H7 (cell line): ENCODE results near the gene IL22RA2. TPM values are rescaled to one million over a fixed set of nuclear protein-coding genes. Genes with fewer than 3 reads are reported as not detected.
"Not testable (repeated sequence)": the region's sequence is repeated elsewhere in the genome, so short reads cannot be mapped to it uniquely, and the experiment has no call there.

ENCODE experiments used
- DNase-seq: peaks from one replicate; pipeline ENCODE4 v3.0.0; 2012
- H3K27me3 ChIP-seq: 2 replicates; pipeline ENCODE4 v1.6.0; 2011; ENCODE audit warnings: mild to moderate bottlenecking, low read length; ENCODE audit not compliant: control insufficient read depth, insufficient read depth
- H3K36me3 ChIP-seq: replicated peaks from 2 replicates; pipeline ENCODE4 v1.5.1; 2011; ENCODE audit warnings: low read length; ENCODE audit not compliant: control insufficient read depth, insufficient read depth
- H3K4me3 ChIP-seq: 2 replicates; pipeline ENCODE4 v1.5.1; 2011; ENCODE audit warnings: low read depth, mild to moderate bottlenecking, control low read depth, low read length, moderate library complexity; ENCODE audit not compliant: insufficient read depth
- total RNA-seq: library from RNA; depleted of rRNA; stranded (reverse); fragments of >200 nt; shearing (Covaris generic); gene quantifications from 2 replicates; pipeline ENCODE4 v1.2.3, GENCODE V29; 2014

IL22RA2 gene
- total RNA-seq, 1 experiment from 2014 or later = not detected

DNA sequence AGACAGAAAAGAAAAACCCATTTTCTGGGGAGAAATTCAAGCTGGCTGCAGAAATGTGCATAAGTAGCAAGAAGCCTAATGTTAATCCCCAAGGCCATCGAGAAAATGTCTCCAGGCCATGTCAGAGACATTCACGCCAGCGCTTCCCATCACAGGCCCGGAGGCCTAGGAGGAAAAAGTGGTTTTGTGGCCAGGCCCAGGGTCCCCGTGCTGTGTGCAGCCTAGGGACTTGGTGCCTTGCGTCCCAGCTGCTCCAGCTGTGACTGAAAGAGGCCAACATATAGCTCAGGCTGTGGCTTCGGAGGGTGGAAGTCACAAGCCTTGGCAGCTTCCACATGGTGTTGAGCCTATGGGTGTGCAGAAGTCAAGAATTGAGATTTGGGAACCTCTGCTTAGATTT lies 34.8 kb upstream of the IL22RA2 start:
- no peak for DNase-seq
- H3K4me3 ChIP-seq = no peak overlapping the region
- H3K36me3 ChIP-seq = no peaks in the 10 kb centered on the region; the same call in none of the 2 replicates
- H3K27me3 ChIP-seq = no peaks in the 10 kb centered on the region

DNA sequence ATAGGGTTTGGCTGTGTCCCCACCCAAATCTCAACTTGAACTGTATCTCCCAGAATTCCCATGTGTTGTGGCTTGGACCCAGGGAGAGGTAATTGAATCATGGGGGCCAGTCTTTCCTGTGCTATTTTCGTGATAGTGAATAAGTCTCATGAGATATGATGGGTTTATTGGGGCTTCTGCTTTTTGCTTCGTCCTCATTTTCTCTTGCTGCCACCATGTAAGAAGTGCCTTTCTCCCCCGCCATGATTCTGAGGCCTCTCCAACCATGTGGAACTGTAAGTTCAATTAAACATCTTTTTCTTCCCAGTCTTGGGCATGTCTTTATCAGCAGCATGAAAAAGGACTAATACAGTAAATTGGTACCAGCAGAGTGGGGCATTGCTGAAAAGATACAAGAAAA lies 34.0 kb upstream of the IL22RA2 start:
- H3K4me3 ChIP-seq = not testable (repeated sequence)

DNA sequence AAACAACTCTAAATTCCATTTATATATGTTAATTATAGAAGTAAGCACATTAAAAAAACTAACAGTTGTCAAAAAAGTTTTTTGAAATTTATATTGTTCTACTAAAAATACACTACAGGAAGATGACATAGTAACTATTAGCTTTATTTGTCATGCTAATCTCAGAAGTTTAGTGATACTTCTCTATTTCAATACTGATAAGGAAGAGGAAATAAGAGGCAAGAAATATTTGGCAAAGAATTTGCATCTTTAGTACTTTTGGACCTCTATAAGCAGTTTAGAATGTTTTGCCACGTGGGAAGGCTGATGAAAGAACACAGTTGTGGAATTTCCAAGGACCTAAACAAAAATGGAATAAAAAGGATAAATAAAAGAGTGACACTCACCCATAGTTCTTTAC lies 33.1 kb upstream of the IL22RA2 start:
- no peak for DNase-seq
- no peak overlapping the region for H3K4me3 ChIP-seq
- no peaks in the 10 kb centered on the region for H3K27me3 ChIP-seq
- H3K36me3 ChIP-seq = peaks cover 2% of the 10 kb centered on the region

More for the DNA sequence above, 34.0 kb upstream of the IL22RA2 start:
- DNase-seq, H3K27me3 ChIP-seq, H3K36me3 ChIP-seq: not testable (repeated sequence)

DNA sequence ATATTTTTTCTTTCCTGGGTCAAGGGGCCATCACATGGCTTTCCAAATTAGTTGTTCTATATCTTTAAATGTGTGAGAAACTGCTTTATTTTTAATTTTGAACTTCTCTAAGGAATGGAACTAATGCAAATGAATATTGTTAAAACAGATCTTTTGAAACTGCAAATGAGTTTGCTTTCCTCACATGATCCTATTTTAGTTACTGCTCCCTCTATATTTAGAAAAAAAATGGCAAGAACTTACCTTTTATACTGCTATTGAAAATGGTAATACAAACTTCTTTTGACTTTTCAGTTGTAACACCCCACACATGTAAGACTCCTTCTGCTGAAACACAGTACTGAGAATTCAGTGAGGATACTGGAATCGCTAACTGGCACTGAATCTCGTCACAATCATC lies 29.8 kb upstream of the IL22RA2 start:
- no peak for DNase-seq
- Histone ChIP-seq H3K4me3 (no peak overlapping the region), H3K27me3 (no peaks in the 10 kb centered on the region), H3K36me3 (peaks cover 2% of the 10 kb centered on the region)

DNA sequence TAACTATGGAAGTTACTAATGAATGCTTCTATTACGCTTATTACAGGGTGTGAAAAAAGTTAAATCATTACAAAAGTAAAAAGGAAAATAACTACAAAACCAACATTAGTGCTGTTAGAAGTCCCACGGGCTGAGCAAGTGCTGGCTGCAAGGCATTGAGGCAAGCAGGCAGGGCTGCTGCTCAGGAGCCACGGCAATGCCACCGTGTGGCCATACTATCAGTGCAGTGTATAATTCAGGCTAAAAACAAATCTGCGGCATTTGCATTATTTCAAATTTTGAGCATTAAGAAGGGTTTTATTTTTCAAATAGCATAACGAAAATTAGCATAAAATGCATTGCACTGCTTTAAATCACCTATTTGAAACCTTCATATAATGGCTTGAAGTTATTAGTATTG lies 28.6 kb upstream of the IL22RA2 start:
- Histone ChIP-seq H3K36me3 (peaks cover 2% of the 10 kb centered on the region), H3K27me3 (no peaks in the 10 kb centered on the region), H3K4me3 (no peak overlapping the region)
- no peak for DNase-seq

DNA sequence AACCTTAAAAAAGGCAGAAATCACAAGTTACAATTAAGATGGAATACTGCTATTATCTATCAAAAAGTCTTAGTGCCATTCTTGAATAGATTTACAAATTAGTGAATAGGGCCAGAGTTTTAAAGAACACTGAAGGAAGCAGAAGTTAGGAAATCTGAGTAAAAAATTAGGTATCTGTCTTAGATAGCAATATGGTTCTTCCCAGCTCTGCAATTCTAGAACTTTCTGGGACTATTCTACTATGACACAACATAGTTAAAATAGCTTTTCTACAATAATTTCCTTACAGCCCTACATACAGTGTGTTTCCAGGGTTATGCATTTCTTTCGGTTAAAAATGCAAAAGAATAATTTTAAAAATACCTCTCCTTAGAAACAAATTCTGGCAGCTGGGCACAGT lies 27.6 kb upstream of the IL22RA2 start:
- no peak for DNase-seq
- peaks cover 2% of the 10 kb centered on the region for H3K36me3 ChIP-seq
- H3K27me3 ChIP-seq = no peaks in the 10 kb centered on the region
- no peak overlapping the region for H3K4me3 ChIP-seq

DNA sequence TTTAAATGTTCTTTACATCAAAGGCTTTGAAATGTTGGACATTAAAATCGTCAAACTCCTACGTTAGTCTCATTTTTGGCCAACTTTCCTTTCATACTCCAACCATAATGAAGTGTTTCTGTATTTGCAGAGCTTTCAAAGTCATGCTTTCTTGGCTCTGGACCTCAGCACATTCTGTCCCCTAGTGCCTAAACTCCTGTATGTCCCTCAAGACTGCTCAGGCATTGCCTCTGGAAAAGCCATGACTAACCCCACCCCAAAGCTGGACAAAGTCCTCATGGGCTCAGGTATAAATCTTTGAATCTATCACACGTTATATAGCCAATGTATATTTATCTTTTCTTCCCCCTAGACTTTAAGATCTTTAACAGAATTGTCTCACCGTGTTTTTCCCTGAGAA lies 26.8 kb upstream of the IL22RA2 start:
- DNase-seq = no peak
- Histone ChIP-seq H3K36me3 (peaks cover 2% of the 10 kb centered on the region; the same call in 1 of the 2 replicates), H3K27me3 (no peaks in the 10 kb centered on the region), H3K4me3 (no peak overlapping the region)

DNA sequence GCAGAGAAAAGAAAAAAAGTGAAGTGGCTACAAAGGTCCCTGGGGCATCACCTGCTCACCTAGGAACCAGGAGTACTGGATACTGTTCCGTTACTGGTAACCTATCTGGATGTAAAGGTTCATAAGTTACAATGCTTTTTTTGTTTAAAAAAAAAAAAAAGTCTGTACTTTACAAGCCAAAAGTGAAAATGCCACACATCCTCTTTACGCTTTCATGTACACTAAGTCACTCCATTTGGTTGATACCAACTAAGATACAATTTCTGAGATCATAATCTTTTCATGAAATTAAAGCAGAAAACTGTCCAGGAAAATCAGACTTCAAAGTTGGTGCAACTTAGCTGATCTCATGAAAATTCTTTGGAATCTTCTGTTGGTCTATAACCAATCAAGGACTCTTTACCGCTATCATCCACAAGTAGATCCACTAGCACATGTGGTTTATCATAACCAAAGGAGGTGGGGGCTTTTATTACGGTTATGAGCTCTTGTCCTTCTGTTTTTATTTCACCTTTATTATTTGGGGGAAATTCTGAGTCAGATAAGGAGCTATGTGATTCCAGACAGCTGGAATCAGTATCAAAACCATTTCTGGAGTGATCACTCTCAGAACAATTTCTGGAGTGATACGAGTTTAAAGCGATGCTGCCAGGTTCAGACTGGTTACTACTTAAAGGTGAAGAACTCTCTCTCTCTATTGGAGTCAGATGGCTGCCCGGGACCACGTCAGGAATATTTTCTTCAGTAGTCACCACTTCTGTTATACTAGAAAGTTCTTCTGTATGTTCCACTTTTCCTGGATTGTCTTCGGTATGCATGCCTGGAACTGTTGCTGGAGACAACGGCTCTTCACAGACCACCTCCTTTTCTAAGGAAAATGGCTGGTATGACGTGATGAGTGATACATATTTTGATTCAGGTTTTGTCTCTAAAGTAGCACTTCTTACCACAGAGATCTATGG lies 24.5 kb upstream of the IL22RA2 start:
- DNase-seq = no peak
- no peak overlapping the region for H3K4me3 ChIP-seq
- H3K27me3 ChIP-seq = no peaks in the 10 kb centered on the region
- H3K36me3 ChIP-seq = peaks cover 1% of the 10 kb centered on the region; the same call in 1 of the 2 replicates

DNA sequence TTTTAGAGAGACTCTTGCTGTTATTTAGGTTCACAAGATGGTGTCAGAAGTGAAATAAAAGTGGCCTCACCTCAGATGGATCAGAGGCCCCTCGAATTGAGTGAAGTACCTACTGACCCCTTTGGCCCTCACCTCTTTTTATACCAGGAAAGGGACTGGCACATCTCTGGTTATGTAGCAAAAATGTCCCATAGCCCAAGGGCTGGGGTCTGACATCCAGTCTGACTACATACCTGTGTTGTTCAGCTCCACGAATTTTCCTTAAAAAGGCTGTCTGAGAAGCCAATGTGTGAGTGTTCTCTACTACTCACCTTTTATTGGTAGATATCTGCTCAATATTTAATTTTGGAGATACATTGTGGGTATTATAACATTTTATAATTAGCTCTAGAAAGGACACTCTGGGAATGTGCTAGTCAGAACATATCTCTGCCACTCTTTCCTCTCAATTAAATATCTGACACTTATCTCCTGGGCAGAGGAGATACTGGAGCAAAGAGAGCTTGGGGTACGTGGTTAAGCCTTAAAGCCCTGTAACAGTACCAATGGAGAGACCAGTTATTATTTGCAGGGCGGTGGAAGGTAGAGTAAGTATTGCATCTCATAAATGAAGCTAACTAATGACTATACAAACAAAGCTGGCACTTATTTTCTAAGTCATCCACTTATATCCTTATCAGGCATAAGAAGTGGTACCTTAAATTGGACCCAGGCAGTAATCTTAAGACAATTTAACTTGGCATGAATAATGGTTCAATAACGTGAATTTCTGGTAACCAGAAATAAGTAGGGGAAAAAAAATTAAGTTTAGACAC lies 20.0 kb upstream of the IL22RA2 start:
- H3K4me3 ChIP-seq = no peak overlapping the region
- no peak for DNase-seq
- no peaks in the 10 kb centered on the region for H3K27me3 ChIP-seq
- no peaks in the 10 kb centered on the region for H3K36me3 ChIP-seq

DNA sequence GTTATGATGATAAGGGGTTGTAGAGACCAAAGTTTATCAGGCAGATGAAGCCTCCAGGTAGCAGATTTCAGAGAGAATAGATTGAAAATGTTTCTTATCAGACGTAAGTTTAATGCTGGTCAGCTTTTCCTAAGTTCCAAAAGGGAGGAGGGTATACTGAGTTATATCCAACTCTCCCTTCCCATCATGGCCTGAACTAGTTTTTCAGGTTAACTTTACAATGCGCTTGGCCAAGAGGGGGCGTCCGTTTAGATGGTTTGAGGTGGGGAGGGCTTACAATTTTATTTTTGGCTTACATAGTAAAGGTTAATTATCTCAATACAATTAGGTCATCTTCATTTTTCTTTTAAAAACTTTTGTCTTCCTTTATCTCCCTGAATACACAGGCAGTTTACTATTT lies 19.4 kb upstream of the IL22RA2 start:
- H3K27me3 ChIP-seq = no peaks in the 10 kb centered on the region
- DNase-seq = no peak
- no peaks in the 10 kb centered on the region for H3K36me3 ChIP-seq
- no peak overlapping the region for H3K4me3 ChIP-seq

DNA sequence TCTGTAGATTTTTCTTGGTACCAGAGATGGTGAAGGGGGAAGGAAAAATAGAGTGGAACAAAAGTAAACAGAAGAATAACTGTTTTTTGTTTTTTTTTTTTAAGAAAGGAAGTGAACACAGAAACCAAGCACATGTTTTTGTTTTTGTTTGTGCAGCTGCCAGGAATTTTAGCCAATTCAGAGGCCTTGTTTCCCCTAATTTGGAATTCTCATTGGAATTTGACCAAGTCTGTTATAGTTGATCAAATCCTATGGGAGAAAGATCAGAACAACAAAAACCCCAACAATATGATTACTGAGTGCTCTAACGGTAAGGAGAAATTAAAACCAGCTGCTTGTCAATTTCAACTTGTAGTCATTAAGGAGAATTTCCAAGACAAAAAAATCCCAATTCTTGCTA lies 18.2 kb upstream of the IL22RA2 start:
- no peak overlapping the region for H3K4me3 ChIP-seq
- no peak for DNase-seq
- no peaks in the 10 kb centered on the region for H3K36me3 ChIP-seq
- H3K27me3 ChIP-seq = no peaks in the 10 kb centered on the region

DNA sequence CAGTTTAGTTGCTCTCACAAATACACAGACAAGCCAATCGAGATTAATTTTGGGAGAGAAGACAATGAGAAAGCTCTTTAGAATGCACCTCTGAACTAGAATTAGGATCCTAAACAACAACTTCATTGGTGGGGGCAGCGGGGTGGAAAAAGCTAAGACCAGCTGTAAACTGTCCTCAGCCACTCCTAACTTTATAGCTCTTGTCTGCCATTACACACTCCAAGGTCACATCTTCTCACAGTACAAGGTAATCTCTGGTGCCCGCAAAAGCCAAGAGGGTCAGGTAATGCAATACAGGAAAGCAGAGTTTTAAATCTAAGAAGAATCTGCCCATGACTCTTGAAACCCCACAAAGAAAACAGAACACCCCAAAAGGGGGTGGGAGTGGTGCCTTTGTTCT lies 17.8 kb upstream of the IL22RA2 start:
- Histone ChIP-seq H3K36me3 (no peaks in the 10 kb centered on the region), H3K4me3 (no peak overlapping the region), H3K27me3 (no peaks in the 10 kb centered on the region)
- no peak for DNase-seq

DNA sequence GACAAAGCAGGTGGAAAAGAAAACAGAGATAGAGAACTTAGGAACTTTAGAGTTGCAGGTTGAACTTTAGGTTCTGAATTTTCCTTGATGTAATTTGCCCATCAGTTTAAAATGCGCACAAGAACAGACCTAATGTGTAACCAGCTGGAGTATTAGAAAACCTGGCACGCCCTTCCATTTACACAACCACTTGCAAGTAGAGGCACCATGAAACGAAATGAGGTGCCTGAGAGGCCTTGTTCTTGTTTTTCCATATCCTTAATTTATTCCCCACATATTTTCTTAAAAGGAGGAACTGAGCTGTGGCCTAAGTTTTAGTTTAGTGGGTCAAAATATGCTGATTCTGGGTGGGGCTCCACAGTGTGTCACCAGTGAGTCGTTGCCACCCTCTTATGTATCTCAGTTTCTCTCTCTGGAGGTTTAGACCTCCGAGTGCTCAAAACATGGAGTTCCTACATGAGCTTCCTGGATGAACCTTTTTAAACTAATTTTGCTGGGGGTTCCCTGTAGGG lies 17.2 kb upstream of the IL22RA2 start:
- Histone ChIP-seq H3K27me3 (no peaks in the 10 kb centered on the region), H3K36me3 (no peaks in the 10 kb centered on the region), H3K4me3 (no peak overlapping the region)
- DNase-seq = no peak

DNA sequence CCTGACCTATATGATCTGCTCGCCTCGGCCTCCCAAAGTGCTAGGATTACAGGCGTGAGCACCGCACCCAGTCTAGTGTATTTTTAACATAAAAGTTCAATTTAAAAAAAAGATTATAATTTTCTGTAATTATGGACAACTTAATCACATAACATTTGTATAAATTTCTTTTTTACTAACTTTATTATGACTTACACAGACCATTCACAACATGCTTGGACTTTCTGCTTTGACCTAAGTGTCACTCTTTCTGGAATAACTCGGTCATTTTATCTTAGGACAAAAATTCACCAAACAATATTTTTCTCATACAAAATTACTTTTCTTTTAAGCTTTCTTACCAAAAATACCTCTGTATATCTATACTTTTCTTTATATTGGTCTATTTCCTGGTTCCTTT lies 15.4 kb upstream of the IL22RA2 start:
- DNase-seq = no peak
- Histone ChIP-seq H3K27me3 (no peaks in the 10 kb centered on the region), H3K4me3 (no peak overlapping the region), H3K36me3 (no peaks in the 10 kb centered on the region)

DNA sequence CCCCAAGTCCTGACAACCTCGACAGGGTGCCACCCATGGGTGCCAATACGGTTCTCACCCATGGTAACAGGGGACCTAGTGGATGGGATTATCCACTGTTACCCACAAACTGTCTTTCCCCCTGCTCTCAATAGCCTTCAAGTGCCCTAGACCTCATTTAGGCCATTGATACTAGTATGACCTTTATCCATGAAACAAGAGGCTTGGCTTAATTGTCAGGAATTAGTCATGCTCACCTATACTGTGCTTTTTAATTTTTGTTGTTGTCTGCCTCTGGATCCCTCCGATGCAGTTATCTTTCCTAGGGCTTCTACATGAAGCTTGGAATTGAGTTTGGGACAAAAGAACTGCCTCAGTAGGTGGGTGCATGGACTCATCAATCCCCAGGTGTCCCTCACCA lies 11.8 kb upstream of the IL22RA2 start:
- Histone ChIP-seq H3K36me3 (no peaks in the 10 kb centered on the region), H3K4me3 (no peak overlapping the region), H3K27me3 (no peaks in the 10 kb centered on the region)
- DNase-seq = no peak
